B cell (primary cell): ENCODE data around the gene ARPC1A. TPM values are rescaled to one million over a fixed set of nuclear protein-coding genes. Genes with fewer than 3 reads are reported as not detected.

Experiments
- ATAC-seq: fragments of 200-7000 bp; cut with Tn5 transposase; one replicate; pipeline ENCODE4 v1.10.0; 2021; ENCODE audit warnings: low read depth, mild to moderate bottlenecking, moderate number of reproducible peaks, moderate library complexity
- CTCF ChIA-PET: fragments of 350-600 bp; sonication (Branson Sonifier 250); formaldehyde crosslinking; loops from one replicate; lab custom pipeline; 2021; ENCODE audit warnings: antibody characterized with exemption, inconsistent platforms; lab: Charles Lee
- POLR2A ChIA-PET: fragments of 350-600 bp; sonication (Branson Sonifier 250); formaldehyde crosslinking; loops from one replicate; lab custom pipeline; 2021; ENCODE audit warnings: antibody characterized with exemption; lab: Charles Lee
- DNase-seq: peaks from one replicate; pipeline ENCODE4 v3.0.0; 2013
- H2AFZ ChIP-seq: 2 replicates; pipeline ENCODE4 v1.6.1; 2012; ENCODE audit warnings: mild to moderate bottlenecking, low read depth, low read length; ENCODE audit not compliant: insufficient read depth, poor library complexity, severe bottlenecking
- H3K27ac ChIP-seq, 2 donors: 1 replicate in 1 of 2; 2 replicates in 1 of 2; pipeline ENCODE4 v1.5.1; 2012 to 2013; ENCODE audit warnings: low read length in 2 of 2, mild to moderate bottlenecking in 2 of 2, moderate library complexity in 1 of 2
- H3K27me3 ChIP-seq, 4 experiments: fragments of 200-600 bp in 1 of 4; sonication (generic) in 1 of 4; replicated peaks in 1 of 4; 1 replicate in 2 of 4; 2 replicates in 2 of 4; pipeline versions ENCODE4 v1.6.1 to v1.7.0; 2013 to 2016; ENCODE audit warnings: low read length in 3 of 4, mild to moderate bottlenecking in 2 of 4, mixed read lengths in 1 of 4, moderate library complexity in 1 of 4; ENCODE audit not compliant: insufficient read depth in 4 of 4, control insufficient read depth in 3 of 4; ENCODE audit errors: control extremely low read depth in 1 of 4
- H3K36me3 ChIP-seq, 2 experiments: replicated peaks in 1 of 2; 1 replicate in 1 of 2; 2 replicates in 1 of 2; pipeline versions ENCODE4 v1.6.1 to v1.7.1; 2013; ENCODE audit warnings: low read length in 1 of 2; ENCODE audit not compliant: insufficient read depth in 2 of 2, control insufficient read depth in 1 of 2; ENCODE audit errors: control extremely low read depth in 1 of 2, extremely low read depth in 1 of 2
- H3K4me1 ChIP-seq, 2 donors: fragments of 200-600 bp in 1 of 2; sonication (generic) in 1 of 2; 1 replicate in 1 of 2; 2 replicates in 1 of 2; pipeline versions ENCODE4 v1.5.1 to v1.6.1; 2013 to 2017; ENCODE audit warnings: low read length in 2 of 2; ENCODE audit not compliant: control insufficient read depth in 2 of 2, insufficient read depth in 2 of 2
- H3K4me2 ChIP-seq: replicated peaks from 2 replicates; pipeline ENCODE3; 2012; ENCODE audit warnings: mild to moderate bottlenecking, low read depth, low read length; ENCODE audit not compliant: poor library complexity, severe bottlenecking
- H3K4me3 ChIP-seq, 5 experiments: fragments of 200-600 bp in 1 of 5; sonication (generic) in 1 of 5; 1 replicate in 3 of 5; 2 replicates in 2 of 5; pipeline versions ENCODE4 v1.5.1 to v1.7.0; 2011 to 2016; ENCODE audit warnings: low read length in 4 of 5, mild to moderate bottlenecking in 4 of 5, low read depth in 2 of 5, control low read depth in 1 of 5, moderate library complexity in 1 of 5; ENCODE audit not compliant: insufficient read depth in 1 of 5; ENCODE audit errors: control extremely low read depth in 1 of 5, extremely low read depth in 1 of 5
- H3K79me2 ChIP-seq: fragments of 200-600 bp; sonication (generic); one replicate; pipeline ENCODE4 v1.6.0; 2016; ENCODE audit warnings: low read length; ENCODE audit not compliant: control insufficient read depth, insufficient read depth
- H3K9ac ChIP-seq: fragments of 200-600 bp; sonication (generic); 2 replicates; pipeline ENCODE4 v1.6.1; 2017; ENCODE audit warnings: mild to moderate bottlenecking, low read length, moderate library complexity
- H3K9me3 ChIP-seq, 3 donors: one replicate each; pipeline versions ENCODE4 v1.6.1 to v1.7.1; 2013; ENCODE audit warnings: low read length in 2 of 3; ENCODE audit not compliant: control insufficient read depth in 2 of 3, insufficient read depth in 1 of 3; ENCODE audit errors: control extremely low read depth in 1 of 3
- H4K20me1 ChIP-seq: 2 replicates; pipeline ENCODE4 v1.6.0; 2012; ENCODE audit warnings: mild to moderate bottlenecking, low read length; ENCODE audit not compliant: insufficient read depth, control insufficient read depth, poor library complexity, severe bottlenecking
- H3K27ac Mint-ChIP-seq: one replicate; pipeline ENCODE4 v1.8.0; 2021; ENCODE audit warnings: mixed read lengths
- H3K27me3 Mint-ChIP-seq: one replicate; pipeline ENCODE4 v1.8.0; 2021; ENCODE audit warnings: mixed read lengths
- H3K4me1 Mint-ChIP-seq: one replicate; pipeline ENCODE4 v1.8.0; 2021; ENCODE audit warnings: mixed read lengths
- H3K4me3 Mint-ChIP-seq: one replicate; pipeline ENCODE4 v1.8.0; 2021; ENCODE audit warnings: mixed read lengths
- H3K9me3 Mint-ChIP-seq: one replicate; pipeline ENCODE4 v1.8.0; 2022; ENCODE audit warnings: mixed read lengths; ENCODE audit not compliant: insufficient read depth
- CTCF ChIP-seq: fragments of 200-600 bp; IDR thresholded peaks from one replicate; pipeline ENCODE4 v1.8.0; 2022; ENCODE audit warnings: antibody characterized with exemption, mild to moderate bottlenecking
- EZH2 ChIP-seq: IDR thresholded peaks from 2 replicates; pipeline ENCODE4 v1.6.1; 2012; ENCODE audit warnings: borderline replicate concordance, low read depth, mild to moderate bottlenecking, moderate library complexity, low read length; ENCODE audit not compliant: insufficient read depth, poor library complexity, severe bottlenecking
- WGBS: methylation state at CpG from one replicate; pipeline ENCODE4 v1.1.5; 2013; ENCODE audit warnings: missing lambda C conversion rate; ENCODE audit not compliant: insufficient coverage; 5-methylcytosine and 5-hydroxymethylcytosine counted together
- intact Hi-C: fragments of 100-400 bp; cut with micrococcal nuclease; formaldehyde crosslinking; loops from one replicate; pipeline ENCODE4 v1.10.0; 2022
- polyA plus RNA-seq: library from polyadenylated mRNA; depleted of rRNA; stranded (reverse); fragments of >200 nt; gene quantifications from 2 replicates; pipeline ENCODE4 v1.2.3, GENCODE V29; 2012
- total RNA-seq, 2 donors: library from RNA; stranded (reverse); fragments of 120-200 nt in 1 of 2; gene quantifications; 1 replicate in 1 of 2; 2 replicates in 1 of 2; pipeline versions ENCODE4 v1.2.3 to v1.2.4, GENCODE V29; 2013 to 2022

Gene ARPC1A
- total and polyA plus RNA-seq, 2 donors (not counting 1 experiment from before 2014, with no cell fraction given) = 41.7 to 45.5 TPM

- intact Hi-C loops = no loop called here
- no peak overlapping the region for H3K4me2 ChIP-seq
- TF ChIP-seq EZH2 (no peak), CTCF (no peak)
- Mint-ChIP-seq H3K4me1 (peaks cover 4% of the 10 kb centered on the region), H3K27ac (no peak overlapping the region), H3K9me3 (peaks cover 2% of the 10 kb centered on the region), H3K27me3 (peaks cover 3% of the 10 kb centered on the region), H3K4me3 (no peak overlapping the region)
- POLR2A ChIA-PET = no interaction called here
- no peak overlapping the region for H2AFZ ChIP-seq
- WGBS = 98% methylated on average over 6 of the region's 7 CpGs
- ATAC-seq (no peak), DNase-seq (no peak)
- peaks cover 0 to 3% (median 0%) of the 10 kb centered on the region in 4 experiments for H3K27me3 ChIP-seq
- H3K79me2 ChIP-seq = no peaks in the 10 kb centered on the region
- H4K20me1 ChIP-seq = no peaks in the 10 kb centered on the region
- peaks cover 0 to 12% (median 0%) of the 10 kb centered on the region in 3 donors for H3K9me3 ChIP-seq
- H3K27ac ChIP-seq = no peak overlapping the region
- CTCF ChIA-PET = interaction anchor here (6.6 kb wide), 1 partner anchor 269 kb away, joined by 113 read pairs; no protein-coding TSS in a partner anchor
- H3K36me3 ChIP-seq = no peaks in the 10 kb centered on the region
- H3K4me1 ChIP-seq = peaks cover 0 to 8% of the 10 kb centered on the region in 2 donors
- no peak overlapping the region for H3K9ac ChIP-seq
- no peak overlapping the region for H3K4me3 ChIP-seq
Observed at GRCh38 chr7:99309111-99309510, 16.6 kb upstream of the ARPC1A start.

GRCh38 chr7:99310004-99310403 lies 15.7 kb upstream of the ARPC1A start:
- intact Hi-C loops = loop anchor here (10.0 kb wide), 1 partner anchor 435 kb away; the partner anchor contains the start of genes TMEM130 and TRRAP

More at GRCh38 chr7:99310004-99310403, 15.7 kb upstream of the ARPC1A start:
- CTCF ChIA-PET = interaction anchor here (0.9 to 6.6 kb wide), 3 partner anchors 22 to 270 kb away, joined by 3 to 113 read pairs (median 5); no protein-coding TSS in a partner anchor
- Histone ChIP-seq H3K9me3 (peaks cover 0 to 12% (median 0%) of the 10 kb centered on the region in 3 donors), H4K20me1 (no peaks in the 10 kb centered on the region), H3K79me2 (no peaks in the 10 kb centered on the region), H3K9ac (no peak overlapping the region), H3K27me3 (peaks cover 0 to 3% (median 0%) of the 10 kb centered on the region in 4 experiments), H3K4me2 (no peak overlapping the region), H3K36me3 (no peaks in the 10 kb centered on the region), H3K27ac (no peak overlapping the region), H3K4me3 (no peak overlapping the region), H2AFZ (no peak overlapping the region), H3K4me1 (peaks cover 0 to 8% of the 10 kb centered on the region in 2 donors)
- TF ChIP-seq EZH2 = no peak
- no peak for TF ChIP-seq CTCF
- DNase-seq (no peak), ATAC-seq (no peak)
- WGBS = no CpG with 5 or more reads among the region's 4 CpGs
- Mint-ChIP-seq H3K27ac (no peak overlapping the region), H3K4me3 (no peak overlapping the region), H3K27me3 (peaks cover 3% of the 10 kb centered on the region), H3K4me1 (peaks cover 4% of the 10 kb centered on the region), H3K9me3 (peaks cover 2% of the 10 kb centered on the region)
- POLR2A ChIA-PET = no interaction called here
